A549 (cell line): ENCODE measurements around the gene NUTF2. TPM values are rescaled to one million over a fixed set of nuclear protein-coding genes. Genes with fewer than 3 reads are reported as not detected.

Experiments
- ATAC-seq, 2 experiments: fragments of 200-7000 bp in 1 of 2; fragments of >200 bp in 1 of 2; cut with Nextera tagmentation in 1 of 2; cut with Tn5 transposase in 1 of 2; 3 replicates each; pipeline versions ENCODE4 v1.8.0 to v1.9.1; 2018 to 2020; ENCODE audit warnings: mild to moderate bottlenecking in 1 of 2, moderate library complexity in 1 of 2
- CTCF ChIA-PET: fragments of 300-600 bp; sonication (Branson Sonifier 250); formaldehyde crosslinking; extraction: SDS; loops from one replicate; lab custom pipeline; 2021; ENCODE audit warnings: antibody characterized with exemption, inconsistent platforms; lab: Yijun Ruan, JAX
- POLR2A ChIA-PET: fragments of 350-600 bp; formaldehyde crosslinking; extraction: SDS; loops from one replicate; lab custom pipeline; 2021; ENCODE audit warnings: antibody characterized with exemption, inconsistent platforms; lab: Yijun Ruan, JAX
- DNase-seq, 2 experiments: peaks; one replicate each; pipeline versions ENCODE4 v3.0.0 to v3.0.0-alpha.2; 2011 to 2016; ENCODE audit warnings: low read depth in 1 of 2, low spot score in 1 of 2
- FAIRE-seq: peaks from 2 replicates; lab custom pipeline; 2011; peaks lifted over from hg19 to GRCh38; lab: Jason Lieb, UNC
- H3K27ac ChIP-seq, 2 experiments: fragments of >200 bp; sonication (Bioruptor Twin); formaldehyde crosslinking; 3 replicates each; pipeline ENCODE4 v1.5.1; 2016 to 2017
- H3K4me1 ChIP-seq: fragments of >200 bp; sonication (Bioruptor Twin); formaldehyde crosslinking; 3 replicates; pipeline ENCODE4 v1.6.1; 2016
- H3K4me2 ChIP-seq: fragments of >200 bp; sonication (Bioruptor Twin); formaldehyde crosslinking; 3 replicates; pipeline ENCODE4 v1.6.1; 2016
- H3K4me3 ChIP-seq: fragments of >200 bp; sonication (Bioruptor Twin); formaldehyde crosslinking; 3 replicates; pipeline ENCODE4 v1.5.1; 2016
- H3K9me3 ChIP-seq: fragments of >200 bp; sonication (Bioruptor Twin); formaldehyde crosslinking; 3 replicates; pipeline ENCODE4 v1.6.1; 2016
- BHLHE40 ChIP-seq: IDR thresholded peaks from 2 replicates; pipeline ENCODE4 v1.6.1; 2012; ENCODE audit warnings: low read depth, low read length, inconsistent platforms
- CBX2 ChIP-seq: fragments of 200-600 bp; sonication (generic); IDR thresholded peaks from 2 replicates; pipeline ENCODE4 v1.6.1; 2016; ENCODE audit warnings: low read depth, mild to moderate bottlenecking, borderline replicate concordance
- CHD2 ChIP-seq: fragments of 150-350 bp; IDR thresholded peaks from 2 replicates; pipeline ENCODE4 v1.6.1; 2014; ENCODE audit warnings: low read length; ENCODE audit not compliant: partially characterized antibody
- CHD4 ChIP-seq: fragments of 200-600 bp; sonication (generic); IDR thresholded peaks from 2 replicates; pipeline ENCODE4 v1.6.1; 2016; ENCODE audit warnings: antibody characterized with exemption, mild to moderate bottlenecking, borderline replicate concordance
- FOSB ChIP-seq: fragments of 250-450 bp; sonication (Bioruptor Pico); IDR thresholded peaks from 2 replicates; pipeline ENCODE4 v1.5.0; 2020; ENCODE audit warnings: mild to moderate bottlenecking, moderate library complexity
- FOSL2 ChIP-seq, 2 experiments: fragments of 450-650 bp in 1 of 2; fragments of >200 bp in 1 of 2; sonication (Bioruptor Twin) in 1 of 2; formaldehyde crosslinking; IDR thresholded peaks; 2 replicates each; pipeline versions ENCODE4 v1.5.0 to v1.6.1; 2016 to 2020; ENCODE audit warnings: mild to moderate bottlenecking in 1 of 2, moderate library complexity in 1 of 2
- HOXB13 ChIP-seq: fragments of 250-450 bp; sonication (Bioruptor Pico); IDR thresholded peaks from 2 replicates; pipeline ENCODE4 v1.5.0; 2020; ENCODE audit warnings: low read depth, mild to moderate bottlenecking, moderate library complexity
- JUN ChIP-seq, 2 experiments: fragments of >200 bp; sonication (Bioruptor Twin); formaldehyde crosslinking; IDR thresholded peaks; 2 replicates in 1 of 2; 3 replicates in 1 of 2; pipeline ENCODE4 v1.6.1; 2016 to 2017
- JUNB ChIP-seq: fragments of >200 bp; sonication (Bioruptor Twin); formaldehyde crosslinking; IDR thresholded peaks from 2 replicates; pipeline ENCODE4 v1.6.1; 2016
- KDM5A ChIP-seq: fragments of 200-600 bp; sonication (generic); IDR thresholded peaks from 2 replicates; pipeline ENCODE4 v1.6.1; 2016; ENCODE audit warnings: antibody characterized with exemption, mild to moderate bottlenecking
- MAZ ChIP-seq: fragments of 150-350 bp; IDR thresholded peaks from 2 replicates; pipeline ENCODE4 v1.6.1; 2014; ENCODE audit warnings: antibody characterized with exemption, low read depth, low read length, borderline replicate concordance
- MYC ChIP-seq: IDR thresholded peaks from 2 replicates; pipeline ENCODE4 v1.6.1; 2012; ENCODE audit warnings: mild to moderate bottlenecking, inconsistent platforms, low read length, improper control_type of control experiment, borderline replicate concordance
- NPAS2 ChIP-seq: fragments of 250-450 bp; sonication (Bioruptor Pico); IDR thresholded peaks from 2 replicates; pipeline ENCODE4 v1.8.0; 2022; ENCODE audit warnings: mild to moderate bottlenecking, moderate library complexity, borderline replicate concordance
- PHF8 ChIP-seq: fragments of 200-600 bp; sonication (generic); IDR thresholded peaks from 2 replicates; pipeline ENCODE4 v1.6.1; 2016; ENCODE audit warnings: low read depth, mild to moderate bottlenecking, antibody characterized with exemption, moderate library complexity, borderline replicate concordance
- POLR2AphosphoS2 ChIP-seq: conservative IDR thresholded peaks from 2 replicates; pipeline ENCODE4 v1.6.1; 2012; ENCODE audit warnings: low read length, improper control_type of control experiment, inconsistent platforms
- RCOR1 ChIP-seq: fragments of 150-350 bp; IDR thresholded peaks from 2 replicates; pipeline ENCODE4 v1.6.1; 2014; ENCODE audit warnings: antibody characterized with exemption, low read length, low read depth
- RFX5 ChIP-seq: fragments of 450-650 bp; IDR thresholded peaks from 2 replicates; pipeline ENCODE4 v1.7.1; 2014; ENCODE audit warnings: antibody characterized with exemption, mild to moderate bottlenecking, moderate library complexity
- ZFP36 ChIP-seq: fragments of 450-650 bp; IDR thresholded peaks from 2 replicates; pipeline ENCODE4 v1.6.1; 2014; ENCODE audit warnings: borderline replicate concordance; ENCODE audit not compliant: partially characterized antibody
- ZNF302 ChIP-seq: fragments of 250-450 bp; sonication (Bioruptor Pico); IDR thresholded peaks from 2 replicates; pipeline ENCODE4 v1.9.0; 2021; ENCODE audit warnings: inconsistent platforms, mild to moderate bottlenecking, moderate library complexity
- ZSCAN20 ChIP-seq: fragments of 250-450 bp; sonication (Bioruptor Pico); IDR thresholded peaks from 2 replicates; pipeline ENCODE4 v1.8.0; 2022; ENCODE audit warnings: mild to moderate bottlenecking, moderate library complexity
- WGBS: methylation state at CpG from one replicate; pipeline ENCODE4 v1.1.6; 2017; ENCODE audit errors: missing lambda C conversion rate; 5-methylcytosine and 5-hydroxymethylcytosine counted together
- polyA plus RNA-seq, 4 experiments: library from polyadenylated mRNA; depleted of rRNA in 3 of 4; stranded (reverse); fragments of >200 nt; fragmentation: RNase III in 1 of 4; extraction: RNeasy Plus Mini Kit Qiagen cat#74134 plus additional on column Dnase treatment in 1 of 4; gene quantifications; 2 replicates in 3 of 4; 3 replicates in 1 of 4; pipeline ENCODE4 v1.2.3, GENCODE V29; 2011 to 2017
- TF ChIP-seq, protein P1 (sequence below): fragments of 150-350 bp; IDR thresholded peaks from 2 replicates; pipeline ENCODE4 v1.6.1; 2014; ENCODE audit warnings: low read depth, mild to moderate bottlenecking, low read length
- TF ChIP-seq, protein P2 (sequence below): fragments of 450-650 bp; IDR thresholded peaks from 2 replicates; pipeline ENCODE4 v1.6.1; 2014; ENCODE audit warnings: antibody characterized with exemption
- TF ChIP-seq, protein P3 (sequence below): IDR thresholded peaks from 2 replicates; pipeline ENCODE4 v1.6.1; 2012

NUTF2 gene
- polyA plus RNA-seq, 2 of the 4 experiments (the other 2 are of a cell fraction) = 168 to 287 TPM

DNA sequence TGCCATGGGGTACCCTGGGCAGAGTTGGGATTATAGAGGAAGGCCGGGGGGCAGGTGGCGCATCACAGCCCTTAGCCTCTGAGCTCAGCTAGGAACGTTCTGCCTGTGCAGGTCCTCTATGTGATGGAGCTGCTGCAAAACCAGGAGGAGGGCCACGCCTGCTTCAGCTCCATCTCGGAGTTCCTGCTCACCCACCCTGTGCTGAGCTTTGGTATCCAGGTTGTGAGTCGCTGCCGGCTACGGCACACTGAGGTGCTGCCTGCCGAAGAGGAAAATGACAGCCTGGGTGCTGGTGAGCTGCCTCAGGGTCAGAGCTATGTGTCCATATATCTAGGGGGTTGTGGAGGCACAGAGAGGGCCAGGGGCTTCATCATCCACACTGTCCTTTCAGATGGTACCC, 32.1 kb downstream of the NUTF2 start:
- peaks cover 11% of the 10 kb centered on the region; the same call in 2 of the 3 replicates for H3K4me1 ChIP-seq
- 80% methylated on average over 9 of the region's 9 CpGs for WGBS
- H3K27ac ChIP-seq = no peak overlapping the region
- no peak overlapping the region for H3K4me2 ChIP-seq
- FAIRE-seq = no peak
- POLR2A ChIA-PET = no interaction called here
- H3K9me3 ChIP-seq = no peaks in the 10 kb centered on the region
- no peak overlapping the region for H3K4me3 ChIP-seq
- DNase-seq = no peak
- no peak for ATAC-seq
- CTCF ChIA-PET = interaction anchor here (0.9 to 17.4 kb wide), 4 partner anchors 9 to 48 kb away, joined by 3 to 370 read pairs (median 4); partner anchors contain the start of genes CTRL and PSMB10
- TF ChIP-seq CHD2 = no peak
- TF ChIP-seq RCOR1 = no peak
- no peak for TF ChIP-seq JUNB
- no peak for TF ChIP-seq FOSB (CRISPR knock-in tag)
- TF ChIP-seq, protein P1, sequence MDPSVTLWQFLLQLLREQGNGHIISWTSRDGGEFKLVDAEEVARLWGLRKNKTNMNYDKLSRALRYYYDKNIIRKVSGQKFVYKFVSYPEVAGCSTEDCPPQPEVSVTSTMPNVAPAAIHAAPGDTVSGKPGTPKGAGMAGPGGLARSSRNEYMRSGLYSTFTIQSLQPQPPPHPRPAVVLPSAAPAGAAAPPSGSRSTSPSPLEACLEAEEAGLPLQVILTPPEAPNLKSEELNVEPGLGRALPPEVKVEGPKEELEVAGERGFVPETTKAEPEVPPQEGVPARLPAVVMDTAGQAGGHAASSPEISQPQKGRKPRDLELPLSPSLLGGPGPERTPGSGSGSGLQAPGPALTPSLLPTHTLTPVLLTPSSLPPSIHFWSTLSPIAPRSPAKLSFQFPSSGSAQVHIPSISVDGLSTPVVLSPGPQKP = no peak
- no peak for TF ChIP-seq JUN (IDR thresholded peaks at IDR 0.05)
- TF ChIP-seq MAZ = no peak

DNA sequence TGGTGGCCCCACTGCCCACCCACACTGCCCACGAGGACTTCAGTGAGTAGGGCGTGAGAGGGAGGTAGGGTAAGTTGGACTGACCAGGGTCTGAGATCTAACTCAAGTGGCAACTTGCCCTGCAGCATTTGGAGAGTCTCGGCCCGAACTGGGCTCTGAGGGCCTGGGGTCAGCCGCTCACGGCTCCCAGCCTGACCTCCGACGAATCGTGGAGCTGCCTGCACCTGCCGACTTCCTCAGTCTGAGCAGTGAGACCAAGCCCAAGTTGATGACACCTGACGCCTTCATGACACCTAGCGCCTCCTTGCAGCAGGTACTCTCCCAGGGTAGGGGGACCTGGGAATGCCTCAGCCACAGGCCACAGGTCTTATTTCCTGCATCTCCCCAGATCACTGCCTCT, 32.7 kb downstream of the NUTF2 start:
- DNase-seq (no peak), ATAC-seq (no peak), FAIRE-seq (no peak)
- ChIA-PET POLR2A (no interaction called here), CTCF (interaction anchor here (1.1 to 17.4 kb wide), 4 partner anchors 8 to 358 kb away, joined by 3 to 370 read pairs (median 4); partner anchors contain the start of genes CTRL and PSMB10)
- Histone ChIP-seq H3K27ac (no peak overlapping the region), H3K4me3 (no peak overlapping the region), H3K9me3 (no peaks in the 10 kb centered on the region), H3K4me1 (peaks cover 5% of the 10 kb centered on the region; the same call in 2 of the 3 replicates), H3K4me2 (no peak overlapping the region)
- TF ChIP-seq, protein P2, sequence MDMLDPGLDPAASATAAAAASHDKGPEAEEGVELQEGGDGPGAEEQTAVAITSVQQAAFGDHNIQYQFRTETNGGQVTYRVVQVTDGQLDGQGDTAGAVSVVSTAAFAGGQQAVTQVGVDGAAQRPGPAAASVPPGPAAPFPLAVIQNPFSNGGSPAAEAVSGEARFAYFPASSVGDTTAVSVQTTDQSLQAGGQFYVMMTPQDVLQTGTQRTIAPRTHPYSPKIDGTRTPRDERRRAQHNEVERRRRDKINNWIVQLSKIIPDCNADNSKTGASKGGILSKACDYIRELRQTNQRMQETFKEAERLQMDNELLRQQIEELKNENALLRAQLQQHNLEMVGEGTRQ = no peak
- TF ChIP-seq PHF8 = no peak
- no peak for TF ChIP-seq CBX2
- TF ChIP-seq RFX5 = no peak
- TF ChIP-seq BHLHE40 = no peak
- no peak for TF ChIP-seq CHD4
- TF ChIP-seq FOSL2 (IDR thresholded peaks at IDR 0.05) = no peak
- TF ChIP-seq FOSL2 (CRISPR knock-in tag; IDR thresholded peaks at IDR 0.05) = no peak
- TF ChIP-seq, protein P3, sequence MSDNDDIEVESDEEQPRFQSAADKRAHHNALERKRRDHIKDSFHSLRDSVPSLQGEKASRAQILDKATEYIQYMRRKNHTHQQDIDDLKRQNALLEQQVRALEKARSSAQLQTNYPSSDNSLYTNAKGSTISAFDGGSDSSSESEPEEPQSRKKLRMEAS = no peak
- TF ChIP-seq KDM5A = no peak
- TF ChIP-seq ZFP36 = no peak
- TF ChIP-seq MYC = no peak
- no peak for TF ChIP-seq NPAS2 (CRISPR knock-in tag)
- no peak for TF ChIP-seq HOXB13 (CRISPR knock-in tag)
- no peak for TF ChIP-seq ZSCAN20 (CRISPR knock-in tag)
- no peak for TF ChIP-seq POLR2AphosphoS2
- 95% methylated on average over 11 of the region's 12 CpGs for WGBS

DNA sequence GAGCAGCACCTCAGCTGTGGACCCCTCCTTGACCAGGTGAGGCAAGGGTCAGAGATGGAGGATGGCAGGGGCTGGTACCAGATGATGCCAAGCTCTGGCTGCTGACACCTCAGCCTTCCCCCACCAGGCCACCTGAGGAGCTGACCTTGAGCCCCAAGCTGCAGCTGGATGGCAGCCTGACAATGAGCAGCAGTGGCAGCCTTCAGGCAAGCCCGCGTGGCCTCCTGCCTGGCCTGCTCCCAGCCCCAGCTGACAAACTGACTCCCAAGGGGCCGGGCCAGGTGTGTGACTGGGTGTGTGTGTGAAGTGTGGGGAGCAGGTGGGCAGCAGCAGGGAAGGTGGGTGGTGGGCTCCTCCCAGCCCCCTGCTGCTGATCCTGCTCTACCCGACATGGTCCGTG, 33.2 kb downstream of the NUTF2 start:
- TF ChIP-seq, protein P3 = no peak
- TF ChIP-seq ZNF302 (CRISPR knock-in tag) = no peak
- CTCF ChIA-PET = interaction anchor here (1.1 to 17.4 kb wide), 5 partner anchors 8 to 359 kb away, joined by 3 to 370 read pairs (median 4); partner anchors contain the start of genes CTRL and PSMB10
- no peak for FAIRE-seq

More for the DNA sequence above, 33.2 kb downstream of the NUTF2 start:
- no peaks in the 10 kb centered on the region for H3K9me3 ChIP-seq
- H3K4me3 ChIP-seq = no peak overlapping the region
- POLR2A ChIA-PET = no interaction called here
- 97% methylated on average over 2 of the region's 5 CpGs for WGBS
- no peak for ATAC-seq
- no peak for DNase-seq
- H3K27ac ChIP-seq = no peak overlapping the region
- no peak overlapping the region for H3K4me2 ChIP-seq
- peaks cover 2% of the 10 kb centered on the region; the same call in 1 of the 3 replicates for H3K4me1 ChIP-seq
